ENCODE data around the gene FUT7.

Gene FUT7

GRCh38 chr9:137026828-137027227 is 5.1 kb downstream of the FUT7 start:
- intact Hi-C loops (cut with DNase I), result no loop called here
- peak in 6 of 42 donors; percentile 16 to 58 (median 40) for DNase-seq

GRCh38 chr9:137026384-137026783 is 5.5 kb downstream of the FUT7 start:
- peak in 1 of 42 donors; percentile 40 for DNase-seq
- intact Hi-C loops (cut with DNase I), result no loop called here

- intact Hi-C loops (cut with DNase I), result no loop called here
- peak; percentile 94 to 100 (median 99) for DNase-seq
Measured at GRCh38 chr9:137025517-137025966, 6.3 kb downstream of the FUT7 start.

- intact Hi-C loops (cut with DNase I), result no loop called here
- DNase-seq, result peak in 40 of 42 donors; percentile 36 to 92 (median 70)
Measured at GRCh38 chr9:137023583-137023991, 8.3 kb downstream of the FUT7 start.

GRCh38 chr9:137023157-137023556 is 8.7 kb downstream of the FUT7 start:
- peak in 3 of 42 donors; percentile 31 to 42 (median 35) for DNase-seq
- intact Hi-C loops (cut with DNase I), result no loop called here

GRCh38 chr9:137022662-137023008 is 9.3 kb downstream of the FUT7 start:
- intact Hi-C loops (cut with DNase I), result no loop called here
- no peak for DNase-seq

GRCh38 chr9:137021979-137022661 is 9.8 kb downstream of the FUT7 start:
- intact Hi-C loops (cut with DNase I), result no loop called here
- DNase-seq, result peak; percentile 60 to 97 (median 89)

GRCh38 chr9:137021568-137021978 is 10.3 kb downstream of the FUT7 start:
- no peak for DNase-seq
- intact Hi-C loops (cut with DNase I), result no loop called here

GRCh38 chr9:137020771-137021567 is 10.9 kb downstream of the FUT7 start:
- intact Hi-C loops (cut with DNase I), result no loop called here
- no peak for DNase-seq

- no peak for DNase-seq
- intact Hi-C loops (cut with DNase I), result no loop called here
Measured at GRCh38 chr9:137019891-137020683, 11.8 kb downstream of the FUT7 start.

- intact Hi-C loops (cut with DNase I), result no loop called here
- no peak for DNase-seq
Measured at GRCh38 chr9:137018761-137019559, 12.9 kb downstream of the FUT7 start.

- intact Hi-C loops (cut with DNase I), result no loop called here
- no peak for DNase-seq
Measured at GRCh38 chr9:137017791-137018497, 13.9 kb downstream of the FUT7 start.

GRCh38 chr9:137017071-137017470 is 14.8 kb downstream of the FUT7 start:
- DNase-seq, result no peak
- intact Hi-C loops (cut with DNase I), result no loop called here

GRCh38 chr9:137016436-137016835 is 15.5 kb downstream of the FUT7 start:
- DNase-seq, result no peak
- intact Hi-C loops (cut with DNase I), result no loop called here

GRCh38 chr9:137015976-137016375 is 15.9 kb downstream of the FUT7 start:
- no peak for DNase-seq
- intact Hi-C loops (cut with DNase I), result no loop called here

- intact Hi-C loops (cut with DNase I), result no loop called here
- no peak for DNase-seq
Measured at GRCh38 chr9:137015540-137015930, 16.4 kb downstream of the FUT7 start.

- DNase-seq, result no peak
- intact Hi-C loops (cut with DNase I), result no loop called here
Measured at GRCh38 chr9:137014776-137015539, 16.9 kb downstream of the FUT7 start.

- no peak for DNase-seq
- intact Hi-C loops (cut with DNase I), result no loop called here
Measured at GRCh38 chr9:137014166-137014565, 17.7 kb downstream of the FUT7 start.
